ENCODE results near the gene KDM5C. TPM values are rescaled to one million over a fixed set of nuclear protein-coding genes. Genes with fewer than 3 reads are reported as not detected.

KDM5C gene
- total RNA-seq, 3 donors from 2014 or later: 63.5 to 136 (median 123) TPM

DNA sequence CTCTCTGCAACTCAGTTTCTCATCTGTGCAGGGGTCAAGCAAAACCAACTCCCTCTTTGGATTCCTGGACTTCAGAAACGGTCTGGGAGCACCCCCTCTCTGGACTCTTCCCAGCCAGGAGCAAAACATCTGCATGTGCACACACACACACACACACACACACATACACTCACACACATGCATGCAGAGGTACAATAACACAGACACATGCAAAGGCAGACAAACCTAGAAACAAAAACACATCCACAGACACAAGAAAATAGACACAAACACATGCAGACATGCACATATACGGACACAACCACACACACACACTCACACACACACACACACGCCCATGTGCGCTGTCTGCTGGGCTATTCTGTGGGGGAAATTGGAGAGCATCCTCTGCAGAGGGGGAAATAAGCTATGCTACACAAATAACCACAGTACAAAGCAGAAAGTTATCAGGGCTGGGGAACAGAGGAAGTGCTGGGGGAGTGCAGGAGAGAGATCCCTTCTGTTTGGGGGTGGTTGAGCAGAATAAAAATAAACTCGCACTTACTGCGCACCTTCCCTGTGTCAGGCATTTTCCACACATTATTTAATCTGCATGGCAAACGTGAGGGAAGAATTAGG is 36.5 kb upstream of the KDM5C start:
- H3K4me3 ChIP-seq: no peak overlapping the region
- peaks cover 0 to 80% of the 10 kb centered on the region in 2 donors for H3K27me3 ChIP-seq

DNA sequence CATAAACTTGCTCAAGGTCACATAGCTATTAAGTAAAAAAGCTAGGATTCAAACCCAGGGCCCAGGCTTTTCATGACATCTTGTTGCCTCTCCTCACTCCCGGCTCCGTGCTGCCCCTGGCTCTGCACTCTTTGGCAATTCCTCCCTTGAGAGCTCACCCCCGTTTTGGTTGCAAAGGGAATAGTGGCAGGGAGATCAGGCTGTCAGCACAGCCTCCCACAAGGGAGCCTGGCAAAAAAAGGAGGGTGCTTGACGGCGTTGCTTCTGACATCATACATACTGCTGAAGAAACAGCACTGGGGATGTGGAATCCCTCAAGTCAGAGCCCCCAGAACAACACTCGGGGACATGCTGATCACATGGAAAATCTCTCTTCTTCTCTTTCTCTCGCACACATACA is 35.8 kb upstream of the KDM5C start:
- H3K9me3 ChIP-seq: no peaks in the 10 kb centered on the region
- no peak for DNase-seq (ENCODE audit: low spot score in 2 of 2)
- H3K4me3 ChIP-seq: no peak overlapping the region
- H3K4me1 ChIP-seq: no peaks in the 10 kb centered on the region
- intact Hi-C loops (cut with DNase I; ENCODE audit: low total_unique reads): no loop called here
- H3K27ac ChIP-seq: no peak overlapping the region
- no peaks in the 10 kb centered on the region for H3K36me3 ChIP-seq
- TF ChIP-seq, protein P1, sequence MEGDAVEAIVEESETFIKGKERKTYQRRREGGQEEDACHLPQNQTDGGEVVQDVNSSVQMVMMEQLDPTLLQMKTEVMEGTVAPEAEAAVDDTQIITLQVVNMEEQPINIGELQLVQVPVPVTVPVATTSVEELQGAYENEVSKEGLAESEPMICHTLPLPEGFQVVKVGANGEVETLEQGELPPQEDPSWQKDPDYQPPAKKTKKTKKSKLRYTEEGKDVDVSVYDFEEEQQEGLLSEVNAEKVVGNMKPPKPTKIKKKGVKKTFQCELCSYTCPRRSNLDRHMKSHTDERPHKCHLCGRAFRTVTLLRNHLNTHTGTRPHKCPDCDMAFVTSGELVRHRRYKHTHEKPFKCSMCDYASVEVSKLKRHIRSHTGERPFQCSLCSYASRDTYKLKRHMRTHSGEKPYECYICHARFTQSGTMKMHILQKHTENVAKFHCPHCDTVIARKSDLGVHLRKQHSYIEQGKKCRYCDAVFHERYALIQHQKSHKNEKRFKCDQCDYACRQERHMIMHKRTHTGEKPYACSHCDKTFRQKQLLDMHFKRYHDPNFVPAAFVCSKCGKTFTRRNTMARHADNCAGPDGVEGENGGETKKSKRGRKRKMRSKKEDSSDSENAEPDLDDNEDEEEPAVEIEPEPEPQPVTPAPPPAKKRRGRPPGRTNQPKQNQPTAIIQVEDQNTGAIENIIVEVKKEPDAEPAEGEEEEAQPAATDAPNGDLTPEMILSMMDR (IDR thresholded peaks at IDR 0.05): no peak
- TF ChIP-seq POLR2AphosphoS5 (IDR thresholded peaks at IDR 0.05) (no peak), POLR2A (IDR thresholded peaks at IDR 0.05) (no peak)
- peaks cover 0 to 83% of the 10 kb centered on the region in 2 donors for H3K27me3 ChIP-seq

More for the DNA sequence above, 36.5 kb upstream of the KDM5C start:
- no peak for DNase-seq (ENCODE audit: low spot score in 2 of 2)
- TF ChIP-seq, protein P1 (IDR thresholded peaks at IDR 0.05): no peak
- TF ChIP-seq POLR2A (IDR thresholded peaks at IDR 0.05): no peak
- no peak for TF ChIP-seq POLR2AphosphoS5 (IDR thresholded peaks at IDR 0.05)
- H3K4me1 ChIP-seq: no peaks in the 10 kb centered on the region
- no peak overlapping the region for H3K27ac ChIP-seq
- intact Hi-C loops (cut with DNase I; ENCODE audit: low total_unique reads): no loop called here
- no peaks in the 10 kb centered on the region for H3K9me3 ChIP-seq
- H3K36me3 ChIP-seq: no peaks in the 10 kb centered on the region

DNA sequence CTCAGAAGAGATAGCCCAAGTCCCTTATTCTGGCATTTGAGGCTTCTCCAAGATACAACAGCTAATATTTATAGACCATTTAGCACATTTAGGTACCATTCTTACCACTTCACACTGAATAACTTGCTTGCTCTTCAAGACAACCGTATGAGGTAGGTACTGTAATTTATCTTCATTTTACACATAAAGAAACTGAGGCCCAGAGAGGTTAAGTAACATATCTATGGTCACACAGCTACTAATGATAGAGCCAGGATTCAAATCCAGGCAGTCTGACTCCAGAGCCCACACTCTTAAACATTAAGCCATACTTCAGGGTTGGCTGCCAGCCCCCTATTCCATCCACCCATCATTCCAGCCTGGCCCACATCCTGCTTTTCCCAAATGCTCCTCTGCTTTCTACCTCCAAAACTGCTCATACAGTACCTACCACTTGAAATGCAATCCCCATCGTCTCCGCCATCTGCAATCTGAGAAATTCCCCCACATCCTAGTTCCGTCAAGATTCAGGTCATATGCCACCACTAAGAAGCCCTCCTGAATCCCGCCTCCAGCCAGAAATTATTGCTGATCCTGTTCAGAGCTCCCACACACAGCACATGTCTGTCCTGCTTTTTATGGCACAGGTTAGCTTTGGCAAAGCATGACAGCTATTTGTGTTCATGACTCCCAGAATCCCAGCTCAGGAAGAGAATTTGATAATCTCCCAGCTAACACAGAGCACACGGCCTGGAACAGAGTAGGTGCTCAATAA is 32.8 kb upstream of the KDM5C start:
- no peaks in the 10 kb centered on the region for H3K9me3 ChIP-seq
- TF ChIP-seq, protein P1 (IDR thresholded peaks at IDR 0.05): no peak
- TF ChIP-seq POLR2AphosphoS5 (IDR thresholded peaks at IDR 0.05) (no peak), POLR2A (IDR thresholded peaks at IDR 0.05) (no peak)
- peaks cover 0 to 71% of the 10 kb centered on the region in 2 donors for H3K27me3 ChIP-seq
- intact Hi-C loops (cut with DNase I; ENCODE audit: low total_unique reads): no loop called here
- H3K4me3 ChIP-seq: no peak overlapping the region
- no peak for DNase-seq (ENCODE audit: low spot score in 2 of 2)
- no peaks in the 10 kb centered on the region for H3K36me3 ChIP-seq
- H3K27ac ChIP-seq: no peak overlapping the region
- H3K4me1 ChIP-seq: no peaks in the 10 kb centered on the region

DNA sequence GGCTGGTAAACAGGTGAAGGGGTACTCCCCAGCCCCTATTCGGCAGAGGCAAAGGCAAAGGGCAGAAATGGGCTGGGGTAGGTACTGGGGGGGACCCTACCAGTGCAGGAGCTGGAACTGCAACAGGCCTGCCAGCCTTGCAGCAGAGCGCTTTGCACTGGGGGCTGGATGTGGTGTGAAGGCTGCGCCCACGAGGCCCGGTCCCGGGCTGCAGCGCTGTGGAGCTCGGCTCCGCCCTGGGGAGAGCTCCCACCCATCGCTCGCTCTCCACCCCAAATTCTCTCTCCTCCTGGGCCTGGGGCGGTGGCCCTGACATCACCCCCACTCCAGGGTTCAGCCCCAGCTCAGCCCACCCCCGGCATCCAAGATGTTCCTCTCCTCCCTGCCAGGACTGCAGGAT is 32.2 kb upstream of the KDM5C start:
- intact Hi-C loops (cut with DNase I; ENCODE audit: low total_unique reads): no loop called here
- Histone ChIP-seq H3K36me3 (no peaks in the 10 kb centered on the region), H3K4me1 (no peaks in the 10 kb centered on the region), H3K27me3 (peaks cover 0 to 67% of the 10 kb centered on the region in 2 donors), H3K27ac (no peak overlapping the region), H3K9me3 (no peaks in the 10 kb centered on the region), H3K4me3 (no peak overlapping the region)
- TF ChIP-seq POLR2A (IDR thresholded peaks at IDR 0.05) (no peak), POLR2AphosphoS5 (IDR thresholded peaks at IDR 0.05) (no peak)
- TF ChIP-seq, protein P1 (IDR thresholded peaks at IDR 0.05): no peak
- DNase-seq (ENCODE audit: low spot score in 2 of 2): no peak

DNA sequence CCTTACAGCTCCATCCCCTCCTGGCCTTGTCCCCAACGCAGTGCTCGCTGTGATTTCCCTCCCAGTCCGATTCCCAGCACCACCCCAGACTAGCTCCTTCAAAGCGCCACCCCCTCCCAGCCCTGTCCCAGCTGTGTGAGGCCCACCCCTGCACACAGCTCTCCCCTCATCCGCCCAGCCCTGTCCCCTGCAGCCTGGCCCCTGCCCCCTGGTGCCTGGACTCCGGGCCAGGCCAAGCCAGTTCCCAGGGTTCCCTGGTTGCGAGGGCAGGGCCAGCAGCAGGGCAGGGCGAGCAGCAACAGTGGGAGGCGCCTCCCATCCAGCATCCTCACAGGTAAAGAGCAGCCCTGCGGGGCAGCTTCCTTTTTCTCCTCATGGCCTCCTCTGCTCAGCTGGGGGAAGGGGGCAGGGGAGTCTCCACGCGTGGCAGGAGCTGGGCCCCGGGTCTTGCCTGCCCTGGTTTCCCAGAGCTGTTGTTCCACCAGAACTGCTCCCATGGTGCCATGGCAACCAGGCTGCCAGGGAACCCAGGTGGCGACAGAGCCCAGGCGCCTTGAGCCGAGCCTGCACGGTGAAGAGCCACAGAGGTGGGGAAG is 31.5 kb upstream of the KDM5C start:
- H3K27me3 ChIP-seq: peaks cover 0 to 65% of the 10 kb centered on the region in 2 donors
- H3K27ac ChIP-seq: no peak overlapping the region
- intact Hi-C loops (cut with DNase I; ENCODE audit: low total_unique reads): no loop called here
- H3K4me1 ChIP-seq: no peaks in the 10 kb centered on the region
- no peak overlapping the region for H3K4me3 ChIP-seq
- DNase-seq (ENCODE audit: low spot score in 2 of 2): no peak
- H3K9me3 ChIP-seq: no peaks in the 10 kb centered on the region
- TF ChIP-seq POLR2AphosphoS5 (IDR thresholded peaks at IDR 0.05) (no peak), POLR2A (IDR thresholded peaks at IDR 0.05) (no peak)
- TF ChIP-seq, protein P1 (IDR thresholded peaks at IDR 0.05): no peak
- no peaks in the 10 kb centered on the region for H3K36me3 ChIP-seq

Data from breast epithelium (tissue), 4 donors.